H1 (cell line): ENCODE results near the gene ZNF423. TPM values are rescaled to one million over a fixed set of nuclear protein-coding genes. Genes with fewer than 3 reads are reported as not detected.

Source experiments
- BACH1 ChIP-seq: IDR thresholded peaks from 2 replicates; pipeline ENCODE4 v1.6.1; 2012; ENCODE audit warnings: low read length, improper control_type of control experiment
- GABPA ChIP-seq: IDR thresholded peaks from 2 replicates; pipeline ENCODE4 v1.6.1; 2011; ENCODE audit warnings: mild to moderate bottlenecking, low read length, moderate library complexity, borderline replicate concordance; ENCODE audit not compliant: insufficient read depth
- polyA plus RNA-seq, 7 experiments: library from polyadenylated mRNA; depleted of rRNA in 3 of 7; stranded (reverse) in 5 of 7; unstranded in 2 of 7; fragments of >200 nt in 5 of 7; fragments of 200-250 nt in 2 of 7; gene quantifications; 1 replicate in 5 of 7; 2 replicates in 1 of 7; 4 replicates in 1 of 7; pipeline versions ENCODE4 v1.2.1 to v1.2.3, GENCODE V29; 2011 to 2013; ENCODE audit warnings: missing spikeins in 2 of 7, mixed read lengths in 2 of 7
- total RNA-seq: library from RNA; stranded (reverse); fragmentation: NEBNext Ultra II Directional; extraction: Animal tissue kit (Norgen Biotek cat#: 25700); gene quantifications from 2 replicates; pipeline ENCODE4 v1.2.1, GENCODE V29; 2021

The ZNF423 gene
- total and polyA plus RNA-seq, 2 of the 8 experiments (the other 6 are each of a cell fraction or from before 2014, with no cell fraction given) = 38.2 to 52.3 TPM

GRCh38 chr16:49890876-49891275, 35.0 kb upstream of the ZNF423 start (continued):
- TF ChIP-seq BACH1 = peak; percentile 22; the same call in 1 of the 2 replicates
- TF ChIP-seq GABPA = peak; percentile 61; the same call in 1 of the 2 replicates
